Panc1 (cell line): ENCODE results near the gene NIPSNAP2. TPM values are rescaled to one million over a fixed set of nuclear protein-coding genes. Genes with fewer than 3 reads are reported as not detected.
"Not testable (repeated sequence)": the region's sequence is repeated elsewhere in the genome, so short reads cannot be mapped to it uniquely, and the experiment has no call there.

Experiments
- ATAC-seq: fragments of 200-7000 bp; cut with Tn5 transposase; 2 replicates; pipeline ENCODE4 v1.9.1; 2020; ENCODE audit warnings: mild to moderate bottlenecking, moderate library complexity
- BruUV-seq: library from RNA; stranded (reverse); fragments of 400-500 nt; replicated peaks from 2 replicates; lab custom pipeline; 2021; lab: Mats Ljungman, UMichigan
- CTCF ChIA-PET: fragments of 300-600 bp; sonication (Branson Sonifier 250); formaldehyde crosslinking; loops from one replicate; lab custom pipeline; 2022; ENCODE audit warnings: antibody characterized with exemption; lab: Charles Lee
- POLR2A ChIA-PET: fragments of 300-600 bp; sonication (Branson Sonifier 250); formaldehyde crosslinking; loops from one replicate; lab custom pipeline; 2022; ENCODE audit warnings: antibody characterized with exemption; lab: Charles Lee
- DNase-seq: peaks from one replicate; pipeline ENCODE4 v3.0.0-alpha.2; 2010; ENCODE audit warnings: low read depth, low spot score
- H3K27ac ChIP-seq: 2 replicates; pipeline ENCODE4 v1.5.1; 2011; ENCODE audit warnings: mild to moderate bottlenecking, low read length, inconsistent platforms
- H3K27me3 ChIP-seq: fragments of 200-500 bp; sonication (Bioruptor generic); 2 replicates; pipeline ENCODE4 v1.6.0; 2014; ENCODE audit warnings: low read length, inconsistent platforms; ENCODE audit not compliant: control insufficient read depth, insufficient read depth
- H3K36me3 ChIP-seq: fragments of 200-500 bp; sonication (Bioruptor generic); 2 replicates; pipeline ENCODE4 v1.5.1; 2014; ENCODE audit warnings: inconsistent platforms, mild to moderate bottlenecking, low read length, moderate library complexity; ENCODE audit not compliant: control insufficient read depth, insufficient read depth
- H3K4me1 ChIP-seq: 2 replicates; pipeline ENCODE4 v1.5.1; 2011; ENCODE audit warnings: inconsistent platforms, mild to moderate bottlenecking, low read length, moderate library complexity; ENCODE audit not compliant: control insufficient read depth, insufficient read depth
- H3K4me3 ChIP-seq, 2 experiments: 2 replicates each; pipeline ENCODE4 v1.5.1; 2011 to 2012; ENCODE audit warnings: low read depth in 2 of 2, low read length in 2 of 2, mild to moderate bottlenecking in 2 of 2, inconsistent platforms in 1 of 2, moderate library complexity in 1 of 2
- H3K9me3 ChIP-seq: fragments of 200-500 bp; sonication (Bioruptor generic); 2 replicates; pipeline ENCODE4 v1.5.1; 2014; ENCODE audit warnings: low read depth, mild to moderate bottlenecking, inconsistent platforms, low read length, moderate library complexity; ENCODE audit not compliant: control insufficient read depth, insufficient read depth
- CTCF ChIP-seq: fragments of 450-650 bp; IDR thresholded peaks from 2 replicates; pipeline ENCODE4 v1.5.1; 2017; ENCODE audit warnings: mild to moderate bottlenecking
- POLR2AphosphoS5 ChIP-seq: IDR thresholded peaks from 2 replicates; pipeline ENCODE4 v1.6.1; 2012; ENCODE audit warnings: mild to moderate bottlenecking, low read depth, low read length, moderate library complexity
- REST ChIP-seq, 2 experiments: IDR thresholded peaks; 2 replicates each; pipeline ENCODE4 v1.6.1; 2011 to 2012; ENCODE audit warnings: low read depth in 2 of 2, control low read depth in 1 of 2, low read length in 1 of 2, mild to moderate bottlenecking in 1 of 2, moderate library complexity in 1 of 2; ENCODE audit not compliant: insufficient read depth in 1 of 2
- SIN3A ChIP-seq: IDR thresholded peaks from 2 replicates; pipeline ENCODE4 v1.6.1; 2012; ENCODE audit warnings: low read depth, mild to moderate bottlenecking, low read length, moderate library complexity, borderline replicate concordance; ENCODE audit not compliant: insufficient read depth
- TCF7L2 ChIP-seq: IDR thresholded peaks from 2 replicates; pipeline ENCODE4 v1.6.1; 2011; ENCODE audit warnings: mild to moderate bottlenecking, low read depth, low read length, inconsistent platforms
- in situ Hi-C: cut with HindIII; loops from 2 replicates; pipeline ENCODE4 v1.10.0; 2016; ENCODE audit warnings: low sequenced_read_pairs, low pct_unique_long_range_greater_than_20kb
- intact Hi-C: fragments of 100-400 bp; cut with micrococcal nuclease; formaldehyde crosslinking; loops from one replicate; pipeline ENCODE4 v1.10.0; 2022; ENCODE audit not compliant: unreplicated experiment
- total RNA-seq: library from RNA; stranded (reverse); gene quantifications from one replicate; pipeline ENCODE4 v1.2.1, GENCODE V29; 2021; ENCODE audit not compliant: unreplicated experiment

The NIPSNAP2 gene
- total RNA-seq, 1 experiment from 2014 or later = 93.2 TPM

GRCh38 chr7:56030340-56030739, 66.0 kb downstream of the NIPSNAP2 start:
- Histone ChIP-seq H3K36me3 (no peaks in the 10 kb centered on the region; the same call in 1 of the 2 replicates), H3K9me3 (no peaks in the 10 kb centered on the region), H3K27ac (no peak overlapping the region), H3K27me3 (no peaks in the 10 kb centered on the region), H3K4me3 (no peak overlapping the region), H3K4me1 (peaks cover 5% of the 10 kb centered on the region; the same call in 1 of the 2 replicates)
- no TSS peak for BruUV-seq
- in situ Hi-C loops (no loop called here), intact Hi-C loops (no loop called here)
- ATAC-seq (no peak), DNase-seq (no peak)
- ChIA-PET POLR2A (no interaction called here), CTCF (no interaction called here)
- TF ChIP-seq POLR2AphosphoS5 = no peak
- no peak for TF ChIP-seq TCF7L2
- TF ChIP-seq REST (IDR thresholded peaks at IDR 0.05; ENCODE audit: insufficient read depth in 1 of 2, low read depth in 2 of 2, low read length in 1 of 2) = no peak
- TF ChIP-seq CTCF = no peak
- no peak for TF ChIP-seq SIN3A

GRCh38 chr7:56031556-56031955, 67.2 kb downstream of the NIPSNAP2 start:
- CTCF ChIA-PET, BruUV-seq, in situ Hi-C loops, H3K27me3 ChIP-seq, H3K4me3 ChIP-seq, DNase-seq, H3K9me3 ChIP-seq, H3K36me3 ChIP-seq, ATAC-seq, POLR2A ChIA-PET, intact Hi-C loops, H3K4me1 ChIP-seq: not testable (repeated sequence)
- peak overlapping the region; percentile 30; the same call in 1 of the 2 replicates for H3K27ac ChIP-seq

- H3K27me3 ChIP-seq, ATAC-seq, CTCF ChIA-PET, in situ Hi-C loops, BruUV-seq, DNase-seq, intact Hi-C loops, H3K36me3 ChIP-seq, H3K4me1 ChIP-seq, H3K27ac ChIP-seq, H3K9me3 ChIP-seq: not testable (repeated sequence)
- peak overlapping the region; percentile 70 to 99; a peak in 3 of 4 replicates for H3K4me3 ChIP-seq
- POLR2A ChIA-PET = interaction anchor here (0.6 to 0.8 kb wide), 2 partner anchors 19 to 25 kb away, joined by 4 to 7 read pairs; partner anchors contain the start of genes CCT6A and PSPH
Observed at GRCh38 chr7:56032578-56032977, 68.2 kb downstream of the NIPSNAP2 start.
